Activated CD8-positive, alpha-beta T cell treated with anti-CD3 and anti-CD28 coated beads for 36 hours (primary cell): Measurements from ENCODE around the gene CAP1. TPM values are rescaled to one million over a fixed set of nuclear protein-coding genes. Genes with fewer than 3 reads are reported as not detected.

Source experiments
- ATAC-seq: fragments of 200-7000 bp; cut with Tn5 transposase; one replicate; pipeline ENCODE4 v1.10.0; 2021; ENCODE audit warnings: mild to moderate bottlenecking, moderate library complexity
- CTCF ChIA-PET: fragments of 350-600 bp; sonication (Branson Sonifier 250); formaldehyde crosslinking; loops from one replicate; lab custom pipeline; 2021; ENCODE audit warnings: antibody characterized with exemption; lab: Charles Lee
- POLR2A ChIA-PET: fragments of 350-600 bp; sonication (Branson Sonifier 250); formaldehyde crosslinking; loops from one replicate; lab custom pipeline; 2021; ENCODE audit warnings: antibody characterized with exemption; lab: Charles Lee
- DNase-seq: peaks from one replicate; pipeline ENCODE4 v3.0.0-alpha.2; 2020
- H3K27ac Mint-ChIP-seq: one replicate; pipeline ENCODE4 v1.8.0; 2021; ENCODE audit warnings: mild to moderate bottlenecking, mixed read lengths
- H3K27me3 Mint-ChIP-seq: one replicate; pipeline ENCODE4 v1.8.0; 2021; ENCODE audit warnings: mixed read lengths
- H3K36me3 Mint-ChIP-seq: one replicate; pipeline ENCODE4 v1.8.0; 2021; ENCODE audit warnings: low read depth, mixed read lengths
- H3K4me1 Mint-ChIP-seq: one replicate; pipeline ENCODE4 v1.8.0; 2021; ENCODE audit warnings: low read depth, mixed read lengths
- H3K4me3 Mint-ChIP-seq: one replicate; pipeline ENCODE4 v1.8.0; 2021; ENCODE audit warnings: mild to moderate bottlenecking, moderate library complexity, mixed read lengths
- H3K9me3 Mint-ChIP-seq: one replicate; pipeline ENCODE4 v1.8.0; 2021; ENCODE audit warnings: mixed read lengths
- intact Hi-C: fragments of 100-400 bp; cut with micrococcal nuclease; formaldehyde crosslinking; loops from one replicate; pipeline ENCODE4 v1.10.0; 2022
- total RNA-seq, 2 experiments: library from RNA; stranded (reverse); gene quantifications; one replicate each; pipeline ENCODE4 v1.2.3, GENCODE V29; 2021
- TF ChIP-seq, protein P1 (sequence below): fragments of 200-600 bp; IDR thresholded peaks from one replicate; pipeline ENCODE4 v1.8.0; 2022; ENCODE audit warnings: antibody characterized with exemption, mild to moderate bottlenecking

The CAP1 gene
- total RNA-seq, 2 experiments from 2014 or later: 511 to 512 TPM

DNA sequence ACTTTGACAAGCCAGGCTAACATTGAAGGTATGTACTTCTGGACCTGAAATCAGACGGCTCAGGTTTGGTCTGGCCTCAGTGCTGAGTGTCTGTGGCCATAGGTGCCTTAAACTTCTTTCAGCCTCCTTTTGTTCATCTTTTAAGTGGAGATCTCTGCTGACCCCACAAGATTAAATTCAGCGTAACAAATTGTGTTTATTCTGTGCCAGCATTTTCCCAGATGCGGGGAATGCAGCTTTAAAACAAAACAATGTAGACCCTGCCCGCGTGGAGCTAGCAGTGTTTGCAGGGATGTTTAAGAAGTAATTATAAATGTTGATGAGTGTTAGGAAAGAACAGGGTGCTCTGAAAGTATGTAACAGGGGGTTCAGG, 923 bp downstream of the CAP1 start:
- CTCF ChIA-PET: interaction anchor here (1.0 to 1.4 kb wide), 4 partner anchors 8 to 67 kb away, joined by 3 to 6 read pairs (median 4); no protein-coding TSS in a partner anchor
- Mint-ChIP-seq H3K9me3 (no peaks in the 10 kb centered on the region), H3K27ac (peak overlapping the region; percentile 97), H3K27me3 (no peaks in the 10 kb centered on the region), H3K36me3 (peaks cover 45% of the 10 kb centered on the region), H3K4me1 (peaks cover 55% of the 10 kb centered on the region), H3K4me3 (peak overlapping the region; percentile 94)
- TF ChIP-seq, protein P1, sequence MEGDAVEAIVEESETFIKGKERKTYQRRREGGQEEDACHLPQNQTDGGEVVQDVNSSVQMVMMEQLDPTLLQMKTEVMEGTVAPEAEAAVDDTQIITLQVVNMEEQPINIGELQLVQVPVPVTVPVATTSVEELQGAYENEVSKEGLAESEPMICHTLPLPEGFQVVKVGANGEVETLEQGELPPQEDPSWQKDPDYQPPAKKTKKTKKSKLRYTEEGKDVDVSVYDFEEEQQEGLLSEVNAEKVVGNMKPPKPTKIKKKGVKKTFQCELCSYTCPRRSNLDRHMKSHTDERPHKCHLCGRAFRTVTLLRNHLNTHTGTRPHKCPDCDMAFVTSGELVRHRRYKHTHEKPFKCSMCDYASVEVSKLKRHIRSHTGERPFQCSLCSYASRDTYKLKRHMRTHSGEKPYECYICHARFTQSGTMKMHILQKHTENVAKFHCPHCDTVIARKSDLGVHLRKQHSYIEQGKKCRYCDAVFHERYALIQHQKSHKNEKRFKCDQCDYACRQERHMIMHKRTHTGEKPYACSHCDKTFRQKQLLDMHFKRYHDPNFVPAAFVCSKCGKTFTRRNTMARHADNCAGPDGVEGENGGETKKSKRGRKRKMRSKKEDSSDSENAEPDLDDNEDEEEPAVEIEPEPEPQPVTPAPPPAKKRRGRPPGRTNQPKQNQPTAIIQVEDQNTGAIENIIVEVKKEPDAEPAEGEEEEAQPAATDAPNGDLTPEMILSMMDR: no peak
- POLR2A ChIA-PET: interaction anchor here (0.6 to 2.6 kb wide), 7 partner anchors 8 to 301 kb away, joined by 3 to 11 read pairs (median 5); no protein-coding TSS in a partner anchor
- intact Hi-C loops: no loop called here
- DNase-seq (no peak), ATAC-seq (no peak)

DNA sequence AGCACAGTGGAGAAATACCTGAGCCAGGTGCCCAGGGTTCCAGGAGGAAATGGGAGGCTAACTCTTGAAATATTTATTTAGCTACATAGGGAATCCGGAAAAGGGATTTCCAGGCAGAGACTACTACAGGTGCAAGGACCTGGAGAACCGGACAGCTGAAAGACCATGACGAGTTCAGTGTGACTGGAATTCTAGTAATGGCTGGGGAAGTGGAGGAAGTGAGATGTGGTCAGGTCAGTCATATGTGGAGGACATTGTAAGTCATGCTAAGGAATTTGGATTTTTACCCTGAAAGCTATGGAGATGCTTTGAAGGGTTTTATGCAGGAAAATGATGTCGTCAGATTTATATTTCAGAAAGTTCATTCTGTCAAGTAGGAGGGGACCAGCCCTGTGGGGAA, 1.8 kb downstream of the CAP1 start:
- H3K4me3 Mint-ChIP-seq: peak overlapping the region; percentile 94
- ATAC-seq: no peak
- TF ChIP-seq, protein P1: no peak
- ChIA-PET CTCF (interaction anchor here (1.2 to 1.4 kb wide), 2 partner anchors 8 to 68 kb away, joined by 3 to 5 read pairs; no protein-coding TSS in a partner anchor), POLR2A (interaction anchor here (1.0 to 1.4 kb wide), 4 partner anchors 9 to 16 kb away, joined by 3 to 5 read pairs (median 4); no protein-coding TSS in a partner anchor)
- H3K27ac Mint-ChIP-seq: peak overlapping the region; percentile 77
- H3K4me1 Mint-ChIP-seq: peaks cover 54% of the 10 kb centered on the region
- intact Hi-C loops: no loop called here
- H3K36me3 Mint-ChIP-seq: peaks cover 49% of the 10 kb centered on the region
- no peak for DNase-seq
- no peaks in the 10 kb centered on the region for H3K27me3 Mint-ChIP-seq
- H3K9me3 Mint-ChIP-seq: no peaks in the 10 kb centered on the region

DNA sequence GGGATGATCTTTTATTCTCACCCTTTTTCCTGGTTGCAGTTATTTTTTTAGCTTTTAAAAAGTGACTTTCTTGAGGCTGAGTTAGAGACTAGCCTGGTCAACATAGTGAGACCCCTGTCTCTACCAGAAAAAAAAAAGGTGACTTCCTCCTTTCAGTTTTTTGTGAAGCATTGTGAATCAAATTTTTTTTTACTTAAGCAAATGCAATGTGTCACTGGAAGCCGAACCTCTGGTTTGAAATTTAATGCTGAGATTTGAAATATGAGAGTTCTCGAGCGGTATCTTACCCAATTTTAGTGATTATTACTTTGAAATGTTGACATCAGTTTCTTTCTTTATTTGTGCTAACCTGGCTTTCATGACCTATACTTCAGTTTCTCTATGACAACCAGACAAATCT, 3.6 kb downstream of the CAP1 start:
- Mint-ChIP-seq H3K27ac (peak overlapping the region; percentile 87), H3K27me3 (no peaks in the 10 kb centered on the region), H3K36me3 (peaks cover 61% of the 10 kb centered on the region), H3K4me3 (peak overlapping the region; percentile 94), H3K9me3 (no peaks in the 10 kb centered on the region), H3K4me1 (peaks cover 59% of the 10 kb centered on the region)
- intact Hi-C loops: no loop called here
- TF ChIP-seq, protein P1: no peak
- DNase-seq (no peak), ATAC-seq (no peak)
- POLR2A ChIA-PET: interaction anchor here (1.4 kb wide), 1 partner anchor 14 kb away, joined by 4 read pairs; no protein-coding TSS in a partner anchor
- CTCF ChIA-PET: interaction anchor here (1.0 kb wide), 1 partner anchor 12 kb away, joined by 3 read pairs; no protein-coding TSS in a partner anchor

DNA sequence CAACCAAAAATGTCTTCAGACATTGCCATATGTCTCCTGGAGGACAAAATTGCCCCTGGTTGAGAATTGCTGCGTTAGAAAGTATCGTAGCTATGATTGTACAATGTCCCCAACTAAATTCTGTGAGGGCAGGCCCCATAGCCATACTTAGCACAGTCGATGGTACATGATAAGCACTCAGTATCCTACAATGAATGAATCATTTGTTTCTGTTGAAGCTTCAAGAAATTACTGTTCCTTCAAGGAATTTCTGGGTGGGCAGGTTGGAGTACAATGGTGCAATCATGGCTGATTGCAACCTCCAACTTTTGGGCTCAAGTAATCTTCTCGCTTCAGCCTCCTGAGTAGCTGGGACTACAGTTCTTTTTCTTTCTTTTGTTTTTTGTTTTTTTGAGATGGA, 4.7 kb downstream of the CAP1 start:
- POLR2A ChIA-PET: interaction anchor here (0.9 to 2.1 kb wide), 3 partner anchors 11 to 14 kb away, joined by 3 to 5 read pairs (median 4); no protein-coding TSS in a partner anchor
- no peak for ATAC-seq
- intact Hi-C loops: no loop called here

DNA sequence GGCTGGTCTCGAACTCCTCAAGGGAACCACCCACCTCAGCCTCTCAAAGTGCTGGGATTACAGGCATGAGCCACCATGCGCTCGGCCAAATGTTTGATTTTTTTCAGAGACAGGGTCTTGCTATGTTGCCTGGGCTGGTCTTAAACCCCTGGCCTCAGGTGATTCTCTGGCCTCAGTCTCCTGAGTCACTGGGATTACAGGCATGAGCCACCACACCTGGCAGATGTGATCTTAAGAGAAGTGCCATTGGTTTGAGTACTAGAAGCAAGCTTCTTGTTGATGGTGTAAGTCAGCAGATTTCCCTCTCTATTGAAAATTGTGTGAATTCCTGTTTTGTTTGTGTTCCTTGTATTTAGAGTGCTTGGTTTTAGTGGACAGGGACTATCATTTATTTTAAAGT, 5.2 kb downstream of the CAP1 start:
- ATAC-seq (no peak), DNase-seq (no peak)
- peaks cover 73% of the 10 kb centered on the region for H3K36me3 Mint-ChIP-seq
- H3K4me3 Mint-ChIP-seq: peak overlapping the region; percentile 94
- TF ChIP-seq, protein P1: no peak
- H3K27ac Mint-ChIP-seq: peak overlapping the region; percentile 83
- ChIA-PET POLR2A (interaction anchor here (1.4 to 2.1 kb wide), 2 partner anchors 12 to 14 kb away, joined by 4 to 5 read pairs; no protein-coding TSS in a partner anchor), CTCF (no interaction called here)
- H3K9me3 Mint-ChIP-seq: no peaks in the 10 kb centered on the region
- H3K4me1 Mint-ChIP-seq: peaks cover 74% of the 10 kb centered on the region
- no peaks in the 10 kb centered on the region for H3K27me3 Mint-ChIP-seq
- intact Hi-C loops: no loop called here

More for the DNA sequence above, 4.7 kb downstream of the CAP1 start:
- peak overlapping the region; percentile 83 for H3K27ac Mint-ChIP-seq
- TF ChIP-seq, protein P1: no peak
- peaks cover 70% of the 10 kb centered on the region for H3K4me1 Mint-ChIP-seq
- H3K4me3 Mint-ChIP-seq: peak overlapping the region; percentile 94
- no peaks in the 10 kb centered on the region for H3K9me3 Mint-ChIP-seq
- no peaks in the 10 kb centered on the region for H3K27me3 Mint-ChIP-seq
- no peak for DNase-seq
- CTCF ChIA-PET: no interaction called here
- peaks cover 71% of the 10 kb centered on the region for H3K36me3 Mint-ChIP-seq
